Measurements from ENCODE around the gene VPS29.

DNA sequence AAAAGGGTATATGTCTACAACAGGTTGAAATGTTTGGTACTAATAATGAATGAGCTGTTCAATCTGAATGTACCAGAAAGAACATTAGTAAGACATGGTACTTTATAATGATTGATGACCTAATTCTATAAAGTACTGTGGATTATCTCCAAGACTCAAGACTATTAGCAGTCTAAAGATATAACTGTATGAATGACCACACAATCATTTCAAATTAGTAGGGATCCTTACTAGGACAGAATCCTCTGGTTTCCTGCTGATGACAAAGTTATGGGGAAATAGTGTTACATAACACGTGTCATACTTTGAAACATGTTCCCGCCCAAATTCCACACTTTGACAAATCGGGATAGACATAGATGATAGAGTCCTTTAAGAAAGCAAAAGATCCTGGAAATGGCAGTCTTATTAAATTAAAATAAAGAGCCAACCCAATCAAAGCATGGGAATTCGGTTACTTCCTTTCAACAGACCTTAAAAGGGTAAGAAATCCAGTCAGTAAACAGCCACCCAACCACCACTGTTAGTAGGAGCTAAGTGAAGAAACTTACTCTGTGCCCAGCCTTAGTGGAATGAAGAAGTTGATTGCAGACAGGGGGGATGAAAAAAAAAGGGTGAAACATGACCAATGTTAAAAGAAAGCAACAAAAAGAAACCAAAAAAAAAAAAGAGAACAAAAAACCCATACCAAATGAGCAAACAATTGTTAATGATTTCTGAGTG lies 2.8 kb downstream of the VPS29 start:
- TF ChIP-seq, protein P1, sequence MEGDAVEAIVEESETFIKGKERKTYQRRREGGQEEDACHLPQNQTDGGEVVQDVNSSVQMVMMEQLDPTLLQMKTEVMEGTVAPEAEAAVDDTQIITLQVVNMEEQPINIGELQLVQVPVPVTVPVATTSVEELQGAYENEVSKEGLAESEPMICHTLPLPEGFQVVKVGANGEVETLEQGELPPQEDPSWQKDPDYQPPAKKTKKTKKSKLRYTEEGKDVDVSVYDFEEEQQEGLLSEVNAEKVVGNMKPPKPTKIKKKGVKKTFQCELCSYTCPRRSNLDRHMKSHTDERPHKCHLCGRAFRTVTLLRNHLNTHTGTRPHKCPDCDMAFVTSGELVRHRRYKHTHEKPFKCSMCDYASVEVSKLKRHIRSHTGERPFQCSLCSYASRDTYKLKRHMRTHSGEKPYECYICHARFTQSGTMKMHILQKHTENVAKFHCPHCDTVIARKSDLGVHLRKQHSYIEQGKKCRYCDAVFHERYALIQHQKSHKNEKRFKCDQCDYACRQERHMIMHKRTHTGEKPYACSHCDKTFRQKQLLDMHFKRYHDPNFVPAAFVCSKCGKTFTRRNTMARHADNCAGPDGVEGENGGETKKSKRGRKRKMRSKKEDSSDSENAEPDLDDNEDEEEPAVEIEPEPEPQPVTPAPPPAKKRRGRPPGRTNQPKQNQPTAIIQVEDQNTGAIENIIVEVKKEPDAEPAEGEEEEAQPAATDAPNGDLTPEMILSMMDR (IDR thresholded peaks at IDR 0.05), result no peak
- TF ChIP-seq POLR2A (IDR thresholded peaks at IDR 0.05), result no peak

All from uterus (tissue), 2 donors.